ENCODE measurements around the gene SOX12. TPM values are rescaled to one million over a fixed set of nuclear protein-coding genes. Genes with fewer than 3 reads are reported as not detected.

SOX12 gene
- total and polyA plus RNA-seq, 4 donors, result 0.67 to 4.2 (median 1.7) TPM

- TF ChIP-seq FOXA1 (IDR thresholded peaks at IDR 0.05) (no peak), RXRA (IDR thresholded peaks at IDR 0.05) (no peak), JUND (IDR thresholded peaks at IDR 0.05) (no peak), RAD21 (IDR thresholded peaks at IDR 0.05) (no peak), EGR1 (IDR thresholded peaks at IDR 0.05; ENCODE audit: low read depth in 2 of 2) (no peak)
- H3K4me1 ChIP-seq (ENCODE audit: control insufficient read depth in 4 of 4, insufficient read depth in 4 of 4, low read length in 3 of 4), result no peaks in the 10 kb centered on the region
- no peak for DNase-seq (ENCODE audit: low spot score)
- H3K27me3 ChIP-seq (ENCODE audit: control insufficient read depth in 4 of 4, insufficient read depth in 4 of 4, low read length in 3 of 4), result no peaks in the 10 kb centered on the region
- no peaks in the 10 kb centered on the region for H3K9me3 ChIP-seq (ENCODE audit: control insufficient read depth in 4 of 4, low read length in 3 of 4)
- 80% methylated on average over 2 of the region's 2 CpGs for WGBS
- no peak overlapping the region for H3K4me3 ChIP-seq (ENCODE audit: low read depth in 1 of 3, low read length in 3 of 3)
- no peak overlapping the region for H3K9ac ChIP-seq (ENCODE audit: low read depth in 1 of 2, low read length in 2 of 2)
- no peak overlapping the region for H3K27ac ChIP-seq (ENCODE audit: low read depth in 1 of 2, low read length in 2 of 2)
- no peaks in the 10 kb centered on the region for H3K36me3 ChIP-seq (ENCODE audit: control insufficient read depth in 4 of 4, insufficient read depth in 3 of 4, low read depth in 1 of 4, low read length in 3 of 4)
These were observed 16.3 kb downstream of the SOX12 start for GRCh38 chr20:341682-342081.

DNA sequence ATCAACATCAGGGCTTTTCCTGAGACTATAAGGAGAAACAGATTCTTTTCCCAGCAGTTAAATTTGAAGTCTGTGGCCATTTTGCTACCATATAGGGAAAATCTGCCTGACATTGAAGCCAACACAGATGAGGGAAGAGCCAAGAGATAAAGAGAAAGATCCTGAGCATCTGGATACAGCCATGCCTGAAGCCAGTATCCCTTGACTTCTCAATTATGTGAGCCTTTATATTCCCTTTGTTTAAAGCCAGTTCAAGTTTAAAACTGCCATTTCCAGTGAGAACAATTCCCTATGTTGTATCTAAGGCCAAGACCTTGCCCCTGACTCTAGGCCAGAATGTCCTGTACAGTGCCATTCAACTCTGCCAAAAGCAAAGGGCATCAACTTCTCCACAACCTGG is 17.8 kb downstream of the SOX12 start:
- Histone ChIP-seq H3K9ac (ENCODE audit: low read depth in 1 of 2, low read length in 2 of 2) (no peak overlapping the region), H3K4me3 (ENCODE audit: low read depth in 1 of 3, low read length in 3 of 3) (no peak overlapping the region), H3K36me3 (ENCODE audit: control insufficient read depth in 4 of 4, insufficient read depth in 3 of 4, low read depth in 1 of 4, low read length in 3 of 4) (no peaks in the 10 kb centered on the region), H3K9me3 (ENCODE audit: control insufficient read depth in 4 of 4, low read length in 3 of 4) (no peaks in the 10 kb centered on the region), H3K27me3 (ENCODE audit: control insufficient read depth in 4 of 4, insufficient read depth in 4 of 4, low read length in 3 of 4) (no peaks in the 10 kb centered on the region), H3K4me1 (ENCODE audit: control insufficient read depth in 4 of 4, insufficient read depth in 4 of 4, low read length in 3 of 4) (peaks cover 0 to 12% (median 6%) of the 10 kb centered on the region in 4 donors), H3K27ac (ENCODE audit: low read depth in 1 of 2, low read length in 2 of 2) (no peak overlapping the region)
- TF ChIP-seq, protein P1, sequence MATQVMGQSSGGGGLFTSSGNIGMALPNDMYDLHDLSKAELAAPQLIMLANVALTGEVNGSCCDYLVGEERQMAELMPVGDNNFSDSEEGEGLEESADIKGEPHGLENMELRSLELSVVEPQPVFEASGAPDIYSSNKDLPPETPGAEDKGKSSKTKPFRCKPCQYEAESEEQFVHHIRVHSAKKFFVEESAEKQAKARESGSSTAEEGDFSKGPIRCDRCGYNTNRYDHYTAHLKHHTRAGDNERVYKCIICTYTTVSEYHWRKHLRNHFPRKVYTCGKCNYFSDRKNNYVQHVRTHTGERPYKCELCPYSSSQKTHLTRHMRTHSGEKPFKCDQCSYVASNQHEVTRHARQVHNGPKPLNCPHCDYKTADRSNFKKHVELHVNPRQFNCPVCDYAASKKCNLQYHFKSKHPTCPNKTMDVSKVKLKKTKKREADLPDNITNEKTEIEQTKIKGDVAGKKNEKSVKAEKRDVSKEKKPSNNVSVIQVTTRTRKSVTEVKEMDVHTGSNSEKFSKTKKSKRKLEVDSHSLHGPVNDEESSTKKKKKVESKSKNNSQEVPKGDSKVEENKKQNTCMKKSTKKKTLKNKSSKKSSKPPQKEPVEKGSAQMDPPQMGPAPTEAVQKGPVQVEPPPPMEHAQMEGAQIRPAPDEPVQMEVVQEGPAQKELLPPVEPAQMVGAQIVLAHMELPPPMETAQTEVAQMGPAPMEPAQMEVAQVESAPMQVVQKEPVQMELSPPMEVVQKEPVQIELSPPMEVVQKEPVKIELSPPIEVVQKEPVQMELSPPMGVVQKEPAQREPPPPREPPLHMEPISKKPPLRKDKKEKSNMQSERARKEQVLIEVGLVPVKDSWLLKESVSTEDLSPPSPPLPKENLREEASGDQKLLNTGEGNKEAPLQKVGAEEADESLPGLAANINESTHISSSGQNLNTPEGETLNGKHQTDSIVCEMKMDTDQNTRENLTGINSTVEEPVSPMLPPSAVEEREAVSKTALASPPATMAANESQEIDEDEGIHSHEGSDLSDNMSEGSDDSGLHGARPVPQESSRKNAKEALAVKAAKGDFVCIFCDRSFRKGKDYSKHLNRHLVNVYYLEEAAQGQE (IDR thresholded peaks at IDR 0.05), result no peak
- no peak for TF ChIP-seq YY1 (IDR thresholded peaks at IDR 0.05)
- TF ChIP-seq SP1 (IDR thresholded peaks at IDR 0.05), result no peak
- TF ChIP-seq HNF4A (conservative IDR thresholded peaks at IDR 0.05), result no peak
- TF ChIP-seq, protein P2, sequence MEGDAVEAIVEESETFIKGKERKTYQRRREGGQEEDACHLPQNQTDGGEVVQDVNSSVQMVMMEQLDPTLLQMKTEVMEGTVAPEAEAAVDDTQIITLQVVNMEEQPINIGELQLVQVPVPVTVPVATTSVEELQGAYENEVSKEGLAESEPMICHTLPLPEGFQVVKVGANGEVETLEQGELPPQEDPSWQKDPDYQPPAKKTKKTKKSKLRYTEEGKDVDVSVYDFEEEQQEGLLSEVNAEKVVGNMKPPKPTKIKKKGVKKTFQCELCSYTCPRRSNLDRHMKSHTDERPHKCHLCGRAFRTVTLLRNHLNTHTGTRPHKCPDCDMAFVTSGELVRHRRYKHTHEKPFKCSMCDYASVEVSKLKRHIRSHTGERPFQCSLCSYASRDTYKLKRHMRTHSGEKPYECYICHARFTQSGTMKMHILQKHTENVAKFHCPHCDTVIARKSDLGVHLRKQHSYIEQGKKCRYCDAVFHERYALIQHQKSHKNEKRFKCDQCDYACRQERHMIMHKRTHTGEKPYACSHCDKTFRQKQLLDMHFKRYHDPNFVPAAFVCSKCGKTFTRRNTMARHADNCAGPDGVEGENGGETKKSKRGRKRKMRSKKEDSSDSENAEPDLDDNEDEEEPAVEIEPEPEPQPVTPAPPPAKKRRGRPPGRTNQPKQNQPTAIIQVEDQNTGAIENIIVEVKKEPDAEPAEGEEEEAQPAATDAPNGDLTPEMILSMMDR (IDR thresholded peaks at IDR 0.05; ENCODE audit: low read depth, low read length, missing input control), result no peak
- no peak for TF ChIP-seq RAD21 (IDR thresholded peaks at IDR 0.05)
- no peak for TF ChIP-seq RXRA (IDR thresholded peaks at IDR 0.05)
- TF ChIP-seq TAF1 (conservative IDR thresholded peaks at IDR 0.05), result no peak
- no peak for DNase-seq (ENCODE audit: low spot score)

DNA sequence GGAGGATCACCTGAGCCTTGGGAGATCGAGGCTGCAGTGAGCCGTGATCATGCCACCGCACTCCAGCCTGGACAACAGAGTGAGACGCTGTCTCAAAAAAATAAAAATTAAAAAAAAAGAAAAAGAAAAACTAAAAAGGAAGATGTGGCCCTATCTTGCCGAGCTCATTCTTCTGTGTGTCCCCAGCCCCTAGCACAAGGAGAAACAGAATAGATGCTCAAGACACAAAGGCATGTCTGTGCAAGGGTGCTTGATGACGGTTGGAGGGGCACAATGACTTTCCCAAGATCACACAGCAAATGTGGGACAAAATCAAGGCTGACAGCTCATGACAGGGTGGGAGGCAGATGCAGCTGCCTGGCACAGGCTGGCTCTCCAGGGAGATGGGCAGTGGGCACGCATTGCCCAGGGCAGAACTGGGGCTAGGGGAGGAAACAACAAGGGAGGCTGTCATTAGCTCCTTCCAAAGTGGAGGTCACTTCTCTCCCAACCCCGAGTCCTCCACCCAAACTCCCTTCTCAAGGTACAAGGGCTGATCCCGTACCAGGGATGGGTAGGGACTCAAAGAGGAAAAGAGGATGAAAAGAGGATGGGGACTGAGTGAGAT is 20.8 kb downstream of the SOX12 start:
- Histone ChIP-seq H3K4me1 (ENCODE audit: control insufficient read depth in 4 of 4, insufficient read depth in 4 of 4, low read length in 3 of 4) (peaks cover 0 to 22% (median 13%) of the 10 kb centered on the region in 4 donors), H3K27me3 (ENCODE audit: control insufficient read depth in 4 of 4, insufficient read depth in 4 of 4, low read length in 3 of 4) (no peaks in the 10 kb centered on the region), H3K36me3 (ENCODE audit: control insufficient read depth in 4 of 4, insufficient read depth in 3 of 4, low read depth in 1 of 4, low read length in 3 of 4) (no peaks in the 10 kb centered on the region), H3K9me3 (ENCODE audit: control insufficient read depth in 4 of 4, low read length in 3 of 4) (no peaks in the 10 kb centered on the region), H3K9ac (ENCODE audit: low read depth in 1 of 2, low read length in 2 of 2) (no peak overlapping the region), H3K4me3 (ENCODE audit: low read depth in 1 of 3, low read length in 3 of 3) (peak overlapping the region in 1 of 3 donors; percentile 72), H3K27ac (ENCODE audit: low read depth in 1 of 2, low read length in 2 of 2) (peak overlapping the region in 1 of 2 donors; percentile 85)
- no peak for DNase-seq (ENCODE audit: low spot score)
- 88% methylated on average over 9 of the region's 9 CpGs for WGBS
- TF ChIP-seq, protein P3, sequence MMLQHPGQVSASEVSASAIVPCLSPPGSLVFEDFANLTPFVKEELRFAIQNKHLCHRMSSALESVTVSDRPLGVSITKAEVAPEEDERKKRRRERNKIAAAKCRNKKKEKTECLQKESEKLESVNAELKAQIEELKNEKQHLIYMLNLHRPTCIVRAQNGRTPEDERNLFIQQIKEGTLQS (IDR thresholded peaks at IDR 0.05), result no peak
- TF ChIP-seq YY1 (IDR thresholded peaks at IDR 0.05) (no peak), FOXA1 (IDR thresholded peaks at IDR 0.05) (no peak), HNF4A (conservative IDR thresholded peaks at IDR 0.05) (no peak), RAD21 (IDR thresholded peaks at IDR 0.05) (no peak), TAF1 (conservative IDR thresholded peaks at IDR 0.05) (no peak), HNF4G (IDR thresholded peaks at IDR 0.05) (no peak), EGR1 (IDR thresholded peaks at IDR 0.05; ENCODE audit: low read depth in 2 of 2) (no peak)
- TF ChIP-seq, protein P1 (IDR thresholded peaks at IDR 0.05), result no peak

Data from liver (tissue), 9 donors.